SK-N-SH (cell line): Measurements from ENCODE around the gene ATF6. TPM values are rescaled to one million over a fixed set of nuclear protein-coding genes. Genes with fewer than 3 reads are reported as not detected.

ENCODE experiments used
- CTCF ChIA-PET: fragments of 300-600, 350-600 bp; formaldehyde crosslinking; extraction: SDS; loops from one replicate; lab custom pipeline; 2021; lab: Yijun Ruan, JAX
- POLR2A ChIA-PET: fragments of 350-600 bp; sonication (Branson Sonifier 250); formaldehyde crosslinking; extraction: SDS; loops from one replicate; lab custom pipeline; 2020; ENCODE audit warnings: antibody characterized with exemption, inconsistent platforms; lab: Yijun Ruan, JAX
- DNase-seq: peaks from one replicate; pipeline ENCODE4 v3.0.0; 2012
- H2AFZ ChIP-seq: fragments of 200-600 bp; sonication (generic); 2 replicates; pipeline ENCODE4 v1.8.1; 2016; ENCODE audit warnings: antibody characterized with exemption, mild to moderate bottlenecking, low read depth
- H3F3A ChIP-seq: fragments of 200-600 bp; sonication (generic); replicated peaks from 2 replicates; pipeline ENCODE3; 2016; ENCODE audit warnings: antibody characterized with exemption, mild to moderate bottlenecking; ENCODE audit not compliant: insufficient read depth
- H3K27ac ChIP-seq, 2 experiments: fragments of 200-500 bp in 1 of 2; fragments of 200-600 bp in 1 of 2; sonication (Bioruptor generic) in 1 of 2; sonication (generic), shearing (Covaris generic) in 1 of 2; 2 replicates each; pipeline versions ENCODE4 v1.5.1 to v1.6.1; 2014 to 2016; ENCODE audit warnings: low read depth in 2 of 2, inconsistent platforms in 1 of 2, low read length in 1 of 2, mild to moderate bottlenecking in 1 of 2, mixed read lengths in 1 of 2
- H3K27me3 ChIP-seq: fragments of 200-600 bp; sonication (generic), shearing (Covaris generic); 2 replicates; pipeline ENCODE4 v1.6.1; 2016; ENCODE audit warnings: mixed run types; ENCODE audit not compliant: insufficient read depth
- H3K36me3 ChIP-seq, 2 experiments: fragments of 200-500 bp in 1 of 2; fragments of 200-600 bp in 1 of 2; sonication (Bioruptor generic) in 1 of 2; sonication (generic) in 1 of 2; replicated peaks in 1 of 2; 2 replicates each; pipeline versions ENCODE3 to v1.5.1; 2014 to 2016; ENCODE audit warnings: low read length in 1 of 2, mild to moderate bottlenecking in 1 of 2; ENCODE audit not compliant: insufficient read depth in 2 of 2, control insufficient read depth in 1 of 2
- H3K4me1 ChIP-seq, 2 experiments: fragments of 200-500 bp in 1 of 2; fragments of 200-600 bp in 1 of 2; sonication (Bioruptor generic) in 1 of 2; sonication (generic), shearing (Covaris generic) in 1 of 2; 2 replicates each; pipeline versions ENCODE4 v1.5.1 to v1.6.1; 2014 to 2016; ENCODE audit warnings: low read depth in 1 of 2, low read length in 1 of 2, mixed run types in 1 of 2; ENCODE audit not compliant: insufficient read depth in 2 of 2, control insufficient read depth in 1 of 2
- H3K4me2 ChIP-seq: fragments of 200-600 bp; sonication (generic), shearing (Covaris generic); 2 replicates; pipeline ENCODE4 v1.6.1; 2017; ENCODE audit warnings: mixed run types
- H3K4me3 ChIP-seq, 2 experiments: fragments of 200-500 bp in 1 of 2; fragments of 200-600 bp in 1 of 2; sonication (Bioruptor generic) in 1 of 2; sonication (generic), shearing (Covaris generic) in 1 of 2; 2 replicates each; pipeline versions ENCODE4 v1.5.1 to v1.8.1; 2014 to 2016; ENCODE audit warnings: low read depth in 2 of 2, inconsistent platforms in 1 of 2, low read length in 1 of 2, mild to moderate bottlenecking in 1 of 2, mixed read lengths in 1 of 2, moderate library complexity in 1 of 2
- H3K79me2 ChIP-seq: fragments of 200-600 bp; sonication (generic); 2 replicates; pipeline ENCODE4 v1.8.1; 2017; ENCODE audit warnings: mild to moderate bottlenecking; ENCODE audit not compliant: insufficient read depth
- H3K9ac ChIP-seq: fragments of 200-600 bp; sonication (generic); 2 replicates; pipeline ENCODE4 v1.6.1; 2017; ENCODE audit warnings: mixed run types
- H3K9me2 ChIP-seq: fragments of 200-600 bp; sonication (generic); 2 replicates; pipeline ENCODE4 v1.6.1; 2017; ENCODE audit warnings: mixed run types
- H3K9me3 ChIP-seq: fragments of 200-600 bp; sonication (generic); 2 replicates; pipeline ENCODE4 v1.6.1; 2017; ENCODE audit warnings: mixed run types, mild to moderate bottlenecking, moderate library complexity
- H4K20me1 ChIP-seq: fragments of 200-600 bp; sonication (generic); 2 replicates; pipeline ENCODE4 v1.6.1; 2017; ENCODE audit warnings: mild to moderate bottlenecking, mixed run types; ENCODE audit not compliant: insufficient read depth
- CTCF ChIP-seq: fragments of 200-600 bp; sonication (generic); IDR thresholded peaks from 2 replicates; pipeline ENCODE4 v1.6.1; 2017; ENCODE audit warnings: antibody characterized with exemption, mild to moderate bottlenecking, moderate library complexity
- FOSL2 ChIP-seq: IDR thresholded peaks from 2 replicates; pipeline ENCODE4 v1.4.0; 2012; ENCODE audit warnings: low read depth, mild to moderate bottlenecking, moderate library complexity, borderline replicate concordance
- FOXJ3 ChIP-seq: sonication (generic); formaldehyde crosslinking; IDR thresholded peaks from 2 replicates; pipeline ENCODE4 v1.5.1; 2020; ENCODE audit warnings: mild to moderate bottlenecking, missing genetic modification reagents
- NFIC ChIP-seq: IDR thresholded peaks from 2 replicates; pipeline ENCODE4 v1.4.0; 2012; ENCODE audit warnings: borderline replicate concordance
- NRF1 ChIP-seq: IDR thresholded peaks from 2 replicates; pipeline ENCODE4 v1.6.1; 2012; ENCODE audit warnings: low read depth, mild to moderate bottlenecking, low read length
- RFX5 ChIP-seq: IDR thresholded peaks from 2 replicates; pipeline ENCODE4 v1.6.1; 2012; ENCODE audit warnings: mild to moderate bottlenecking, improper control_type of control experiment, low read length
- RXRA ChIP-seq: IDR thresholded peaks from 2 replicates; pipeline ENCODE4 v1.4.0; 2012; ENCODE audit warnings: low read depth, mild to moderate bottlenecking, borderline replicate concordance
- TCF12 ChIP-seq: IDR thresholded peaks from 2 replicates; pipeline ENCODE4 v1.4.0; 2012
- USF2 ChIP-seq: fragments of 150-350 bp; IDR thresholded peaks from 2 replicates; pipeline ENCODE4 v1.6.1; 2017; ENCODE audit warnings: antibody characterized with exemption, low read length, low read depth, borderline replicate concordance
- YY1 ChIP-seq: IDR thresholded peaks from 2 replicates; pipeline ENCODE4 v1.4.0; 2012; ENCODE audit warnings: low read depth, mild to moderate bottlenecking
- ZBTB33 ChIP-seq: IDR thresholded peaks from 2 replicates; pipeline ENCODE4 v1.4.0; 2012; ENCODE audit warnings: low read depth, borderline replicate concordance
- WGBS: methylation state at CpG from one replicate; pipeline ENCODE4 v1.1.6; 2017; ENCODE audit warnings: low lambda C conversion rate; 5-methylcytosine and 5-hydroxymethylcytosine counted together
- polyA plus RNA-seq, 3 experiments: library from polyadenylated mRNA; depleted of rRNA; stranded (reverse); fragments of >200 nt; gene quantifications; 2 replicates each; pipeline ENCODE4 v1.2.3, GENCODE V29; 2012
- TF ChIP-seq, protein P1 (sequence below): IDR thresholded peaks from 2 replicates; pipeline ENCODE4 v1.4.0; 2012; ENCODE audit warnings: low read depth, borderline replicate concordance
- TF ChIP-seq, protein P2 (sequence below): fragments of 150-350 bp; IDR thresholded peaks from 2 replicates; pipeline ENCODE4 v1.6.1; 2016; ENCODE audit warnings: mild to moderate bottlenecking, low read depth, low read length

Gene ATF6
- polyA plus RNA-seq, 1 of the 3 experiments (the other 2 are of a cell fraction) = 8.8 TPM

DNA sequence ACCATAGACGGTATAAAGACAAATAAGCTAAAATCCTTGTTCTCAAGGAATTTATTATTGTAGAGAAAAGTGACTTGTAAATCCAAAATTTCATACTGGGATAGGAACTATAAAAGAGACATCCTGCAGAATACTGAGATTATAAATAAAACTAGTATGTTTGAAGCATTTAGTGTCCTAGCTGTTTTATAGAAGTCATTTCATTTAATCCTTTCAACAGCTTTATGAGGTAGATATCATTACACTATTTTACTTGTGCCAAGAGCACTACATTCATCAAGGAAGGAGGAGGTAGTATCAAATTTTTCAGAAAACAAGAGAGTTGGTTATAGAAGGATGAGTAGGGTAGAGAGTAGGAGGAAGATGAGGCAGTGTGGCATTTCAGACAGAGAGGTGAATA lies 119.6 kb downstream of the ATF6 start:
- POLR2A ChIA-PET = no interaction called here
- Histone ChIP-seq H4K20me1 (no peaks in the 10 kb centered on the region), H2AFZ (no peak overlapping the region), H3K9me2 (no peaks in the 10 kb centered on the region), H3K36me3 (peaks cover 10 to 17% of the 10 kb centered on the region in 2 experiments), H3K9ac (no peak overlapping the region), H3K9me3 (no peaks in the 10 kb centered on the region), H3K27ac (peak overlapping the region in 1 of 2 experiments; percentile 60; a peak in 1 of 4 replicates), H3K27me3 (no peaks in the 10 kb centered on the region), H3F3A (peaks cover 17% of the 10 kb centered on the region), H3K4me1 (peaks cover 3 to 39% of the 10 kb centered on the region in 2 experiments; a peak in 3 of 4 replicates), H3K4me2 (no peak overlapping the region), H3K79me2 (no peaks in the 10 kb centered on the region), H3K4me3 (no peak overlapping the region)
- no peak for DNase-seq
- TF ChIP-seq NFIC (no peak), FOSL2 (no peak), NRF1 (no peak), USF2 (no peak), ZBTB33 (no peak), RFX5 (no peak), FOXJ3 (CRISPR knock-in tag) (no peak), CTCF (no peak), RXRA (no peak), YY1 (no peak), TCF12 (no peak)
- TF ChIP-seq, protein P1, sequence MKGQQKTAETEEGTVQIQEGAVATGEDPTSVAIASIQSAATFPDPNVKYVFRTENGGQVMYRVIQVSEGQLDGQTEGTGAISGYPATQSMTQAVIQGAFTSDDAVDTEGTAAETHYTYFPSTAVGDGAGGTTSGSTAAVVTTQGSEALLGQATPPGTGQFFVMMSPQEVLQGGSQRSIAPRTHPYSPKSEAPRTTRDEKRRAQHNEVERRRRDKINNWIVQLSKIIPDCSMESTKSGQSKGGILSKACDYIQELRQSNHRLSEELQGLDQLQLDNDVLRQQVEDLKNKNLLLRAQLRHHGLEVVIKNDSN = no peak
- TF ChIP-seq, protein P2, sequence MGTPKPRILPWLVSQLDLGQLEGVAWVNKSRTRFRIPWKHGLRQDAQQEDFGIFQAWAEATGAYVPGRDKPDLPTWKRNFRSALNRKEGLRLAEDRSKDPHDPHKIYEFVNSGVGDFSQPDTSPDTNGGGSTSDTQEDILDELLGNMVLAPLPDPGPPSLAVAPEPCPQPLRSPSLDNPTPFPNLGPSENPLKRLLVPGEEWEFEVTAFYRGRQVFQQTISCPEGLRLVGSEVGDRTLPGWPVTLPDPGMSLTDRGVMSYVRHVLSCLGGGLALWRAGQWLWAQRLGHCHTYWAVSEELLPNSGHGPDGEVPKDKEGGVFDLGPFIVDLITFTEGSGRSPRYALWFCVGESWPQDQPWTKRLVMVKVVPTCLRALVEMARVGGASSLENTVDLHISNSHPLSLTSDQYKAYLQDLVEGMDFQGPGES = no peak
- CTCF ChIA-PET = interaction anchor here (0.7 to 1.1 kb wide), 2 partner anchors 8 to 42 kb away, joined by 3 read pairs; no protein-coding TSS in a partner anchor
- 93% methylated on average over 1 of the region's 1 CpG for WGBS
